ENCODE data around the gene SPDL1.
A peak's percentile ranks its signal among the peaks of the same experiment; 100 is the strongest.

SPDL1 gene

GRCh38 chr5:169571355-169571754 lies 12.2 kb upstream of the SPDL1 start:
- no peak overlapping the region for H3K27ac ChIP-seq (ENCODE audit: low read length)
- H3K4me3 ChIP-seq (ENCODE audit: low read length): no peak overlapping the region
- DNase-seq (ENCODE audit: low read depth, low spot score): no peak
- H3K4me1 ChIP-seq (ENCODE audit: control insufficient read depth, insufficient read depth, low read length): no peaks in the 10 kb centered on the region
- no peaks in the 10 kb centered on the region for H3K9me3 ChIP-seq (ENCODE audit: control insufficient read depth, insufficient read depth, low read length)
- H3K36me3 ChIP-seq (ENCODE audit: control insufficient read depth, insufficient read depth, low read length): no peaks in the 10 kb centered on the region
- no peaks in the 10 kb centered on the region for H3K27me3 ChIP-seq (ENCODE audit: control insufficient read depth, insufficient read depth, low read length)
- no CpG with 5 or more reads among the region's 5 CpGs for WGBS (ENCODE audit: insufficient coverage, insufficient read length)

GRCh38 chr5:169574134-169574646 lies 9.4 kb upstream of the SPDL1 start:
- Histone ChIP-seq H3K36me3 (ENCODE audit: control insufficient read depth, insufficient read depth, low read length) (no peaks in the 10 kb centered on the region), H3K27ac (ENCODE audit: low read length) (no peak overlapping the region), H3K4me3 (ENCODE audit: low read length) (no peak overlapping the region), H3K9me3 (ENCODE audit: control insufficient read depth, insufficient read depth, low read length) (no peaks in the 10 kb centered on the region), H3K27me3 (ENCODE audit: control insufficient read depth, insufficient read depth, low read length) (no peaks in the 10 kb centered on the region), H3K4me1 (ENCODE audit: control insufficient read depth, insufficient read depth, low read length) (no peaks in the 10 kb centered on the region)
- DNase-seq (ENCODE audit: low read depth, low spot score): no peak
- 100% methylated on average over 1 of the region's 5 CpGs for WGBS (ENCODE audit: insufficient coverage, insufficient read length)

GRCh38 chr5:169576181-169576598 lies 7.4 kb upstream of the SPDL1 start:
- no CpG with 5 or more reads among the region's 3 CpGs for whole genome bisulfite sequencing (ENCODE audit: insufficient coverage, insufficient read length)
- Histone ChIP-seq H3K9me3 (ENCODE audit: control insufficient read depth, insufficient read depth, low read length) (no peaks in the 10 kb centered on the region), H3K27me3 (ENCODE audit: control insufficient read depth, insufficient read depth, low read length) (no peaks in the 10 kb centered on the region), H3K4me3 (ENCODE audit: low read length) (no peak overlapping the region), H3K36me3 (ENCODE audit: control insufficient read depth, insufficient read depth, low read length) (no peaks in the 10 kb centered on the region), H3K27ac (ENCODE audit: low read length) (no peak overlapping the region), H3K4me1 (ENCODE audit: control insufficient read depth, insufficient read depth, low read length) (no peaks in the 10 kb centered on the region)
- no peak for DNase-seq (ENCODE audit: low read depth, low spot score)

- no peak overlapping the region for H3K4me3 ChIP-seq (ENCODE audit: low read length)
- no CpG with 5 or more reads among the region's 1 CpG for WGBS (ENCODE audit: insufficient coverage, insufficient read length)
- no peak for DNase-seq (ENCODE audit: low read depth, low spot score)
- no peaks in the 10 kb centered on the region for H3K36me3 ChIP-seq (ENCODE audit: control insufficient read depth, insufficient read depth, low read length)
- no peaks in the 10 kb centered on the region for H3K4me1 ChIP-seq (ENCODE audit: control insufficient read depth, insufficient read depth, low read length)
- H3K27ac ChIP-seq (ENCODE audit: low read length): no peak overlapping the region
- no peaks in the 10 kb centered on the region for H3K27me3 ChIP-seq (ENCODE audit: control insufficient read depth, insufficient read depth, low read length)
- no peaks in the 10 kb centered on the region for H3K9me3 ChIP-seq (ENCODE audit: control insufficient read depth, insufficient read depth, low read length)
Measured at GRCh38 chr5:169577951-169578350, 5.6 kb upstream of the SPDL1 start.

- Histone ChIP-seq H3K4me1 (ENCODE audit: control insufficient read depth, insufficient read depth, low read length) (no peaks in the 10 kb centered on the region), H3K27ac (ENCODE audit: low read length) (no peak overlapping the region), H3K9me3 (ENCODE audit: control insufficient read depth, insufficient read depth, low read length) (no peaks in the 10 kb centered on the region), H3K4me3 (ENCODE audit: low read length) (no peak overlapping the region), H3K36me3 (ENCODE audit: control insufficient read depth, insufficient read depth, low read length) (no peaks in the 10 kb centered on the region), H3K27me3 (ENCODE audit: control insufficient read depth, insufficient read depth, low read length) (no peaks in the 10 kb centered on the region)
- DNase-seq (ENCODE audit: low read depth, low spot score): no peak
- WGBS (ENCODE audit: insufficient coverage, insufficient read length): no CpG with 5 or more reads among the region's 5 CpGs
Measured at GRCh38 chr5:169580964-169581363, 2.6 kb upstream of the SPDL1 start.

GRCh38 chr5:169581580-169582227 lies 1.9 kb upstream of the SPDL1 start:
- no peaks in the 10 kb centered on the region for H3K4me1 ChIP-seq (ENCODE audit: control insufficient read depth, insufficient read depth, low read length)
- no peaks in the 10 kb centered on the region for H3K36me3 ChIP-seq (ENCODE audit: control insufficient read depth, insufficient read depth, low read length)
- H3K4me3 ChIP-seq (ENCODE audit: low read length): no peak overlapping the region
- DNase-seq (ENCODE audit: low read depth, low spot score): peak; percentile 31
- WGBS (ENCODE audit: insufficient coverage, insufficient read length): no CpG with 5 or more reads among the region's 6 CpGs
- H3K27ac ChIP-seq (ENCODE audit: low read length): no peak overlapping the region
- H3K27me3 ChIP-seq (ENCODE audit: control insufficient read depth, insufficient read depth, low read length): no peaks in the 10 kb centered on the region
- no peaks in the 10 kb centered on the region for H3K9me3 ChIP-seq (ENCODE audit: control insufficient read depth, insufficient read depth, low read length)

- WGBS (ENCODE audit: insufficient coverage, insufficient read length): no CpG with 5 or more reads among the region's 7 CpGs
- Histone ChIP-seq H3K4me3 (ENCODE audit: low read length) (peak overlapping the region; percentile 83; the same call in 1 of the 2 replicates), H3K27ac (ENCODE audit: low read length) (no peak overlapping the region), H3K36me3 (ENCODE audit: control insufficient read depth, insufficient read depth, low read length) (no peaks in the 10 kb centered on the region), H3K4me1 (ENCODE audit: control insufficient read depth, insufficient read depth, low read length) (no peaks in the 10 kb centered on the region), H3K9me3 (ENCODE audit: control insufficient read depth, insufficient read depth, low read length) (no peaks in the 10 kb centered on the region), H3K27me3 (ENCODE audit: control insufficient read depth, insufficient read depth, low read length) (no peaks in the 10 kb centered on the region)
- no peak for DNase-seq (ENCODE audit: low read depth, low spot score)
Measured at GRCh38 chr5:169583101-169583423, 511 bp upstream of the SPDL1 start.

- no peak overlapping the region for H3K4me3 ChIP-seq (ENCODE audit: low read length)
- peaks cover 5% of the 10 kb centered on the region; the same call in 1 of the 2 replicates for H3K36me3 ChIP-seq (ENCODE audit: control insufficient read depth, insufficient read depth, low read length)
- no peak for DNase-seq (ENCODE audit: low read depth, low spot score)
- H3K27ac ChIP-seq (ENCODE audit: low read length): no peak overlapping the region
- no CpG with 5 or more reads among the region's 5 CpGs for WGBS (ENCODE audit: insufficient coverage, insufficient read length)
- H3K4me1 ChIP-seq (ENCODE audit: control insufficient read depth, insufficient read depth, low read length): no peaks in the 10 kb centered on the region
- H3K27me3 ChIP-seq (ENCODE audit: control insufficient read depth, insufficient read depth, low read length): no peaks in the 10 kb centered on the region
- no peaks in the 10 kb centered on the region for H3K9me3 ChIP-seq (ENCODE audit: control insufficient read depth, insufficient read depth, low read length)
Measured at GRCh38 chr5:169584998-169585451, 1.5 kb downstream of the SPDL1 start.

- H3K9me3 ChIP-seq (ENCODE audit: control insufficient read depth, insufficient read depth, low read length): no peaks in the 10 kb centered on the region
- no peaks in the 10 kb centered on the region for H3K27me3 ChIP-seq (ENCODE audit: control insufficient read depth, insufficient read depth, low read length)
- H3K4me1 ChIP-seq (ENCODE audit: control insufficient read depth, insufficient read depth, low read length): no peaks in the 10 kb centered on the region
- H3K36me3 ChIP-seq (ENCODE audit: control insufficient read depth, insufficient read depth, low read length): peaks cover 19% of the 10 kb centered on the region; the same call in 1 of the 2 replicates
- no peak overlapping the region for H3K27ac ChIP-seq (ENCODE audit: low read length)
- no peak for DNase-seq (ENCODE audit: low read depth, low spot score)
- no peak overlapping the region for H3K4me3 ChIP-seq (ENCODE audit: low read length)
- no CpG with 5 or more reads among the region's 3 CpGs for WGBS (ENCODE audit: insufficient coverage, insufficient read length)
Measured at GRCh38 chr5:169590602-169591001, 7.0 kb downstream of the SPDL1 start.

GRCh38 chr5:169591636-169592035 lies 8.1 kb downstream of the SPDL1 start:
- H3K36me3 ChIP-seq (ENCODE audit: control insufficient read depth, insufficient read depth, low read length): peaks cover 19% of the 10 kb centered on the region; the same call in 1 of the 2 replicates
- DNase-seq (ENCODE audit: low read depth, low spot score): no peak
- H3K27me3 ChIP-seq (ENCODE audit: control insufficient read depth, insufficient read depth, low read length): no peaks in the 10 kb centered on the region
- no peak overlapping the region for H3K4me3 ChIP-seq (ENCODE audit: low read length)
- H3K27ac ChIP-seq (ENCODE audit: low read length): no peak overlapping the region
- H3K4me1 ChIP-seq (ENCODE audit: control insufficient read depth, insufficient read depth, low read length): no peaks in the 10 kb centered on the region
- no CpG with 5 or more reads among the region's 1 CpG for WGBS (ENCODE audit: insufficient coverage, insufficient read length)
- no peaks in the 10 kb centered on the region for H3K9me3 ChIP-seq (ENCODE audit: control insufficient read depth, insufficient read depth, low read length)

Measured in iPS DF 6.9 (cell line).